HEK293 (cell line): Measurements from ENCODE around the gene CTNNA2.

Experiments
- HIC1 ChIP-seq: fragments of 450-650 bp; formaldehyde crosslinking; IDR thresholded peaks from 2 replicates; pipeline ENCODE4 v1.5.1; 2016; ENCODE audit warnings: missing biosample characterization, missing genetic modification characterization
- MZF1 ChIP-seq: fragments of 450-650 bp; formaldehyde crosslinking; IDR thresholded peaks from 2 replicates; pipeline ENCODE4 v1.5.1; 2017; ENCODE audit warnings: missing biosample characterization, missing genetic modification characterization, borderline replicate concordance
- PATZ1 ChIP-seq: fragments of 450-650 bp; formaldehyde crosslinking; IDR thresholded peaks from 2 replicates; pipeline ENCODE4 v1.5.1; 2016; ENCODE audit warnings: missing biosample characterization, missing genetic modification characterization
- TCF7L2 ChIP-seq: IDR thresholded peaks from 2 replicates; pipeline ENCODE4 v1.6.1; 2011; ENCODE audit warnings: low read depth, mild to moderate bottlenecking, inconsistent platforms, low read length, moderate library complexity, borderline replicate concordance
- ZBTB20 ChIP-seq: fragments of 450-650 bp; formaldehyde crosslinking; IDR thresholded peaks from 2 replicates; pipeline ENCODE4 v1.5.1; 2016; ENCODE audit warnings: missing biosample characterization, missing genetic modification characterization
- ZBTB26 ChIP-seq: fragments of 450-650 bp; formaldehyde crosslinking; optimal IDR thresholded peaks from 2 replicates; pipeline ENCODE3; 2016; ENCODE audit warnings: missing biosample characterization, mild to moderate bottlenecking, missing genetic modification characterization
- ZBTB8A ChIP-seq: fragments of 450-650 bp; formaldehyde crosslinking; IDR thresholded peaks from 2 replicates; pipeline ENCODE4 v1.5.1; 2016; ENCODE audit warnings: missing biosample characterization, missing genetic modification characterization
- ZNF114 ChIP-seq: fragments of 450-650 bp; formaldehyde crosslinking; IDR thresholded peaks from 2 replicates; pipeline ENCODE4 v1.5.0; 2017; ENCODE audit warnings: missing biosample characterization, missing genetic modification characterization
- ZNF19 ChIP-seq: fragments of 450-650 bp; formaldehyde crosslinking; IDR thresholded peaks from 2 replicates; pipeline ENCODE4; 2016; ENCODE audit warnings: missing biosample characterization, missing genetic modification characterization, low read depth
- ZNF239 ChIP-seq: fragments of 450-650 bp; formaldehyde crosslinking; IDR thresholded peaks from 2 replicates; pipeline ENCODE4 v1.5.1; 2016; ENCODE audit warnings: missing biosample characterization, missing genetic modification characterization
- ZNF776 ChIP-seq: fragments of 450-650 bp; formaldehyde crosslinking; IDR thresholded peaks from 2 replicates; pipeline ENCODE4 v1.5.0; 2017; ENCODE audit warnings: missing biosample characterization, missing genetic modification characterization, borderline replicate concordance
- ZNF792 ChIP-seq: fragments of 450-650 bp; formaldehyde crosslinking; IDR thresholded peaks from 2 replicates; pipeline ENCODE4 v1.5.1; 2016; ENCODE audit warnings: missing biosample characterization, missing genetic modification characterization
- TF ChIP-seq, protein P1 (sequence below): fragments of 450-650 bp; formaldehyde crosslinking; IDR thresholded peaks from 2 replicates; pipeline ENCODE4 v1.5.1; 2016; ENCODE audit warnings: missing biosample characterization, missing genetic modification characterization

DNA sequence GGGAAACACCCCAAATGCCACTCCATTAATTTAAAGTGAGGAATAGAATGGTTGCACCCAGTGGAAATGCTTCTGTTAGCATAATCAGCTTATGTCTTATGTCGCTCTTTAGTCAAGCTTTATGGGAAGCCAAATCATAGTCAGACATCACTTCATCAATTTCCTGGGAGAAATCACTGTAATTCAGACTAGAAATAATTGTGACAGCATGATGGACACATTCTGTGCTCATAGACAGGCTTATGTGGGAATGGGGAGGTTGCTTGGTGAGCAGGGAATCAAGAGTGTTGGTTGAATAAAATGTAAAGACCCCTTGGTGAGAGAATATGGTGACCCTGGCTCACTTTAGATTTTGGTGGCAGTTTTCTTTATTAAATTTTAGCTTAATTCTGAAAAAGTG, 174.0 kb downstream of the CTNNA2 start:
- TF ChIP-seq ZNF792 (tag by site-specific recombination) (no peak), ZNF239 (tag by site-specific recombination) (no peak), ZNF19 (tag by site-specific recombination) (no peak), ZBTB26 (tag by site-specific recombination) (no peak), ZNF776 (tag by site-specific recombination) (no peak), MZF1 (no peak), ZNF114 (no peak), TCF7L2 (no peak), ZBTB20 (no peak), ZBTB8A (tag by site-specific recombination) (no peak), PATZ1 (tag by site-specific recombination) (no peak), HIC1 (tag by site-specific recombination) (no peak)
- TF ChIP-seq, protein P1, sequence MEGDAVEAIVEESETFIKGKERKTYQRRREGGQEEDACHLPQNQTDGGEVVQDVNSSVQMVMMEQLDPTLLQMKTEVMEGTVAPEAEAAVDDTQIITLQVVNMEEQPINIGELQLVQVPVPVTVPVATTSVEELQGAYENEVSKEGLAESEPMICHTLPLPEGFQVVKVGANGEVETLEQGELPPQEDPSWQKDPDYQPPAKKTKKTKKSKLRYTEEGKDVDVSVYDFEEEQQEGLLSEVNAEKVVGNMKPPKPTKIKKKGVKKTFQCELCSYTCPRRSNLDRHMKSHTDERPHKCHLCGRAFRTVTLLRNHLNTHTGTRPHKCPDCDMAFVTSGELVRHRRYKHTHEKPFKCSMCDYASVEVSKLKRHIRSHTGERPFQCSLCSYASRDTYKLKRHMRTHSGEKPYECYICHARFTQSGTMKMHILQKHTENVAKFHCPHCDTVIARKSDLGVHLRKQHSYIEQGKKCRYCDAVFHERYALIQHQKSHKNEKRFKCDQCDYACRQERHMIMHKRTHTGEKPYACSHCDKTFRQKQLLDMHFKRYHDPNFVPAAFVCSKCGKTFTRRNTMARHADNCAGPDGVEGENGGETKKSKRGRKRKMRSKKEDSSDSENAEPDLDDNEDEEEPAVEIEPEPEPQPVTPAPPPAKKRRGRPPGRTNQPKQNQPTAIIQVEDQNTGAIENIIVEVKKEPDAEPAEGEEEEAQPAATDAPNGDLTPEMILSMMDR (tag by site-specific recombination) = no peak
